HepG2 (cell line): ENCODE data around the gene ASPRV1. TPM values are rescaled to one million over a fixed set of nuclear protein-coding genes. Genes with fewer than 3 reads are reported as not detected.
A peak's percentile ranks its signal among the peaks of the same experiment; 100 is the strongest.

Experiments
- FIP1L1 ChIP-seq: fragments of 200-400 bp; formaldehyde crosslinking; IDR thresholded peaks from 2 replicates; pipeline ENCODE4 v1.6.1; 2018; ENCODE audit warnings: low read depth, mild to moderate bottlenecking, low read length, moderate library complexity, borderline replicate concordance; ENCODE audit not compliant: insufficient read depth
- FOXP1 ChIP-seq, 2 experiments: fragments of 450-650 bp in 1 of 2; IDR thresholded peaks; 2 replicates each; pipeline ENCODE4 v1.6.1; 2017 to 2018; ENCODE audit warnings: antibody characterized with exemption in 1 of 2
- KDM2A ChIP-seq: sonication (generic); formaldehyde crosslinking; IDR thresholded peaks from 2 replicates; pipeline ENCODE4 v1.4.0; 2020; ENCODE audit warnings: low read depth, missing genetic modification reagents, borderline replicate concordance
- NR2F2 ChIP-seq: IDR thresholded peaks from 2 replicates; pipeline ENCODE4 v1.6.1; 2012; ENCODE audit warnings: low read depth, inconsistent platforms, borderline replicate concordance
- NR2F6 ChIP-seq, 2 experiments: IDR thresholded peaks; 2 replicates each; pipeline ENCODE4 v1.6.1; 2016; ENCODE audit warnings: antibody characterized with exemption in 1 of 2, mild to moderate bottlenecking in 1 of 2
- PAF1 ChIP-seq: IDR thresholded peaks from 2 replicates; pipeline ENCODE4 v1.6.1; 2016; ENCODE audit warnings: missing genetic modification reagents, missing compliant biosample characterization
- SOX5 ChIP-seq: IDR thresholded peaks from 2 replicates; pipeline ENCODE4 v1.6.1; 2016; ENCODE audit warnings: borderline replicate concordance
- TCF12 ChIP-seq, 2 experiments: fragments of 450-650 bp in 1 of 2; sonication (generic) in 1 of 2; formaldehyde crosslinking in 1 of 2; IDR thresholded peaks; 2 replicates each; pipeline versions ENCODE4 v1.6.1 to v1.8.0; 2017 to 2022; ENCODE audit warnings: antibody characterized with exemption in 1 of 2, mild to moderate bottlenecking in 1 of 2, missing genetic modification reagents in 1 of 2, moderate library complexity in 1 of 2
- TGIF2 ChIP-seq: IDR thresholded peaks from 2 replicates; pipeline ENCODE4 v1.6.1; 2016; ENCODE audit warnings: control low read depth, missing compliant biosample characterization
- ZFP82 ChIP-seq: sonication (generic); formaldehyde crosslinking; IDR thresholded peaks from 2 replicates; pipeline ENCODE4 v1.5.1; 2020; ENCODE audit warnings: mild to moderate bottlenecking, missing genetic modification reagents, borderline replicate concordance
- ZNF160 ChIP-seq: sonication (generic); formaldehyde crosslinking; IDR thresholded peaks from 2 replicates; pipeline ENCODE4 v1.8.0; 2022; ENCODE audit warnings: mild to moderate bottlenecking, inconsistent platforms, missing genetic modification reagents
- ZNF335 ChIP-seq: sonication (generic); formaldehyde crosslinking; IDR thresholded peaks from 2 replicates; pipeline ENCODE4 v1.4.0; 2020; ENCODE audit warnings: missing genetic modification reagents
- ZNF709 ChIP-seq: sonication (generic); formaldehyde crosslinking; IDR thresholded peaks from 2 replicates; pipeline ENCODE4 v1.5.0; 2020; ENCODE audit warnings: mild to moderate bottlenecking, missing genetic modification reagents
- polyA plus RNA-seq, 8 experiments: library from polyadenylated mRNA; depleted of rRNA in 3 of 8; stranded (reverse) in 7 of 8; unstranded in 1 of 8; fragments of >200 nt; fragmentation: Illumina TruSeq in 4 of 8; extraction: Trizol in 4 of 8; gene quantifications; 2 replicates each; pipeline versions ENCODE4 v1.2.1 to v1.2.3, GENCODE V29; 2011 to 2016; ENCODE audit warnings: low read depth in 4 of 8, missing spikeins in 1 of 8, mixed read lengths in 1 of 8; ENCODE audit not compliant: insufficient read depth in 1 of 8
- total RNA-seq, 5 experiments: library from RNA; depleted of rRNA; stranded (reverse); fragments of >200 nt; fragmentation: Illumina TruSeq; extraction: Trizol; gene quantifications; 2 replicates each; pipeline ENCODE4 v1.2.3, GENCODE V29; 2016; ENCODE audit warnings: low read depth in 1 of 5
- TF ChIP-seq, protein P1 (sequence below): sonication (generic); formaldehyde crosslinking; IDR thresholded peaks from 2 replicates; pipeline ENCODE4 v1.4.0; 2020; ENCODE audit warnings: low read depth, missing genetic modification reagents
- TF ChIP-seq, protein P2 (sequence below): sonication (generic); formaldehyde crosslinking; IDR thresholded peaks from 2 replicates; pipeline ENCODE4 v1.4.0; 2020; ENCODE audit warnings: missing genetic modification reagents, mild to moderate bottlenecking, borderline replicate concordance
- TF ChIP-seq, protein P3 (sequence below): IDR thresholded peaks from 2 replicates; pipeline ENCODE4 v1.6.1; 2016; ENCODE audit warnings: low read depth, control low read depth
- TF ChIP-seq, protein P4 (sequence below): sonication (generic); formaldehyde crosslinking; IDR thresholded peaks from 2 replicates; pipeline ENCODE4 v1.5.0; 2020; ENCODE audit warnings: mild to moderate bottlenecking, missing genetic modification reagents
- TF ChIP-seq, protein P5 (sequence below): sonication (generic); formaldehyde crosslinking; IDR thresholded peaks from 2 replicates; pipeline ENCODE4 v1.5.1; 2020; ENCODE audit warnings: missing genetic modification reagents, mild to moderate bottlenecking, borderline replicate concordance

ASPRV1 gene
- total and polyA plus RNA-seq, 2 of the 13 experiments (the other 11 are each of a cell fraction or from before 2014, with no cell fraction given): 0.40 to 0.48 TPM

DNA sequence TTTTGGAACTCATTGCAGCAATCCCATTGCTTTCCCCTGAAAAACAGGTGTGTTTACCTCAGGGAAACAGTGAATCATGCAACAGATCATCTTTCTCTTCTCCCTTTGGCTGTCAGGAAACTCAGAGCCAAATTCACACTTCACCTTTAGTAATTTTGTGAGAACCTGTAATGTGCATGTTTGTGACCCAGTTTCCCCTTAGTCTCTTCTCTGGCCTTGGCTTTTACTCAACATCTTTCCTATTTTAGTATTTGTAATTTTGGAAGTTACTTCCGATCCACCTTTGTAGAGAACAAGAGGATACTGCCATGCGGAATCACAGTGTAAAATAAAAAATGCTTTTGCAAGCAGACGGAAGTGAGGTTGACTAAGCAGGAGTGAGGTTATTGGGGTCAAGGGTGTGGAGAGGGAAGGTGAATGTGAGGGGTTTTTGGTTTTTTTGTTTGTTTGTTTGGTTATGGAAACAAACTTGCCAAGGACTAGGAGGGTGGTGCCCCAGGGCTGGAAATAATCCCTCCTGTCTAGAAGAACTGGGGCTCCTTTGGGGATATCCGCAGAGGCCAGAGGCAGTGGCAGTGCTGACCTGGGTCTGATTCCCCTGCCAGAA is 14.0 kb downstream of the ASPRV1 start (continued):
- TF ChIP-seq, protein P1, sequence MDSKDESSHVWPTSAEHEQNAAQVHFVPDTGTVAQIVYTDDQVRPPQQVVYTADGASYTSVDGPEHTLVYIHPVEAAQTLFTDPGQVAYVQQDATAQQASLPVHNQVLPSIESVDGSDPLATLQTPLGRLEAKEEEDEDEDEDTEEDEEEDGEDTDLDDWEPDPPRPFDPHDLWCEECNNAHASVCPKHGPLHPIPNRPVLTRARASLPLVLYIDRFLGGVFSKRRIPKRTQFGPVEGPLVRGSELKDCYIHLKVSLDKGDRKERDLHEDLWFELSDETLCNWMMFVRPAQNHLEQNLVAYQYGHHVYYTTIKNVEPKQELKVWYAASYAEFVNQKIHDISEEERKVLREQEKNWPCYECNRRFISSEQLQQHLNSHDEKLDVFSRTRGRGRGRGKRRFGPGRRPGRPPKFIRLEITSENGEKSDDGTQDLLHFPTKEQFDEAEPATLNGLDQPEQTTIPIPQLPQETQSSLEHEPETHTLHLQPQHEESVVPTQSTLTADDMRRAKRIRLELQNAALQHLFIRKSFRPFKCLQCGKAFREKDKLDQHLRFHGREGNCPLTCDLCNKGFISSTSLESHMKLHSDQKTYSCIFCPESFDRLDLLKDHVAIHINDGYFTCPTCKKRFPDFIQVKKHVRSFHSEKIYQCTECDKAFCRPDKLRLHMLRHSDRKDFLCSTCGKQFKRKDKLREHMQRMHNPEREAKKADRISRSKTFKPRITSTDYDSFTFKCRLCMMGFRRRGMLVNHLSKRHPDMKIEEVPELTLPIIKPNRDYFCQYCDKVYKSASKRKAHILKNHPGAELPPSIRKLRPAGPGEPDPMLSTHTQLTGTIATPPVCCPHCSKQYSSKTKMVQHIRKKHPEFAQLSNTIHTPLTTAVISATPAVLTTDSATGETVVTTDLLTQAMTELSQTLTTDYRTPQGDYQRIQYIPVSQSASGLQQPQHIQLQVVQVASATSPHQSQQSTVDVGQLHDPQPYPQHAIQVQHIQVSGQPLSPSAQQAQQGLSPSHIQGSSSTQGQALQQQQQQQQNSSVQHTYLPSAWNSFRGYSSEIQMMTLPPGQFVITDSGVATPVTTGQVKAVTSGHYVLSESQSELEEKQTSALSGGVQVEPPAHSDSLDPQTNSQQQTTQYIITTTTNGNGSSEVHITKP: no peak
- TF ChIP-seq TGIF2 (CRISPR knock-in tag) (0 out of 2 replicates have a peak, but pooled peaks have one; percentile 34), FOXP1 (IDR thresholded peaks at IDR 0.05) (no peak), FOXP1 (CRISPR knock-in tag; IDR thresholded peaks at IDR 0.05) (peak; percentile 45; the same call in 1 of the 2 replicates), NR2F2 (no peak), KDM2A (CRISPR knock-in tag) (no peak), FIP1L1 (no peak), NR2F6 (IDR thresholded peaks at IDR 0.05) (peak; percentile 49; the same call in 1 of the 2 replicates), NR2F6 (CRISPR knock-in tag; IDR thresholded peaks at IDR 0.05) (peak; percentile 56), TCF12 (IDR thresholded peaks at IDR 0.05) (no peak), TCF12 (CRISPR knock-in tag; IDR thresholded peaks at IDR 0.05) (no peak), PAF1 (no peak), ZNF160 (CRISPR knock-in tag) (no peak), ZNF709 (CRISPR knock-in tag) (no peak), ZNF335 (CRISPR knock-in tag) (0 out of 2 replicates have a peak, but pooled peaks have one; percentile 1), SOX5 (CRISPR knock-in tag) (peak; percentile 31; the same call in 1 of the 2 replicates), ZFP82 (no peak)
- TF ChIP-seq, protein P2, sequence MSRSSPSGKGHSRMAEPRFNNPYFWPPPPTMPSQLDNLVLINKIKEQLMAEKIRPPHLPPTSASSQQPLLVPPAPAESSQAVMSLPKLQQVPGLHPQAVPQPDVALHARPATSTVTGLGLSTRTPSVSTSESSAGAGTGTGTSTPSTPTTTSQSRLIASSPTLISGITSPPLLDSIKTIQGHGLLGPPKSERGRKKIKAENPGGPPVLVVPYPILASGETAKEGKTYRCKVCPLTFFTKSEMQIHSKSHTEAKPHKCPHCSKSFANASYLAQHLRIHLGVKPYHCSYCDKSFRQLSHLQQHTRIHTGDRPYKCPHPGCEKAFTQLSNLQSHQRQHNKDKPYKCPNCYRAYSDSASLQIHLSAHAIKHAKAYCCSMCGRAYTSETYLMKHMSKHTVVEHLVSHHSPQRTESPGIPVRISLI: no peak
- TF ChIP-seq, protein P3, sequence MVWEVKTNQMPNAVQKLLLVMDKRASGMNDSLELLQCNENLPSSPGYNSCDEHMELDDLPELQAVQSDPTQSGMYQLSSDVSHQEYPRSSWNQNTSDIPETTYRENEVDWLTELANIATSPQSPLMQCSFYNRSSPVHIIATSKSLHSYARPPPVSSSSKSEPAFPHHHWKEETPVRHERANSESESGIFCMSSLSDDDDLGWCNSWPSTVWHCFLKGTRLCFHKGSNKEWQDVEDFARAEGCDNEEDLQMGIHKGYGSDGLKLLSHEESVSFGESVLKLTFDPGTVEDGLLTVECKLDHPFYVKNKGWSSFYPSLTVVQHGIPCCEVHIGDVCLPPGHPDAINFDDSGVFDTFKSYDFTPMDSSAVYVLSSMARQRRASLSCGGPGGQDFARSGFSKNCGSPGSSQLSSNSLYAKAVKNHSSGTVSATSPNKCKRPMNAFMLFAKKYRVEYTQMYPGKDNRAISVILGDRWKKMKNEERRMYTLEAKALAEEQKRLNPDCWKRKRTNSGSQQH (CRISPR knock-in tag): no peak
- TF ChIP-seq, protein P4, sequence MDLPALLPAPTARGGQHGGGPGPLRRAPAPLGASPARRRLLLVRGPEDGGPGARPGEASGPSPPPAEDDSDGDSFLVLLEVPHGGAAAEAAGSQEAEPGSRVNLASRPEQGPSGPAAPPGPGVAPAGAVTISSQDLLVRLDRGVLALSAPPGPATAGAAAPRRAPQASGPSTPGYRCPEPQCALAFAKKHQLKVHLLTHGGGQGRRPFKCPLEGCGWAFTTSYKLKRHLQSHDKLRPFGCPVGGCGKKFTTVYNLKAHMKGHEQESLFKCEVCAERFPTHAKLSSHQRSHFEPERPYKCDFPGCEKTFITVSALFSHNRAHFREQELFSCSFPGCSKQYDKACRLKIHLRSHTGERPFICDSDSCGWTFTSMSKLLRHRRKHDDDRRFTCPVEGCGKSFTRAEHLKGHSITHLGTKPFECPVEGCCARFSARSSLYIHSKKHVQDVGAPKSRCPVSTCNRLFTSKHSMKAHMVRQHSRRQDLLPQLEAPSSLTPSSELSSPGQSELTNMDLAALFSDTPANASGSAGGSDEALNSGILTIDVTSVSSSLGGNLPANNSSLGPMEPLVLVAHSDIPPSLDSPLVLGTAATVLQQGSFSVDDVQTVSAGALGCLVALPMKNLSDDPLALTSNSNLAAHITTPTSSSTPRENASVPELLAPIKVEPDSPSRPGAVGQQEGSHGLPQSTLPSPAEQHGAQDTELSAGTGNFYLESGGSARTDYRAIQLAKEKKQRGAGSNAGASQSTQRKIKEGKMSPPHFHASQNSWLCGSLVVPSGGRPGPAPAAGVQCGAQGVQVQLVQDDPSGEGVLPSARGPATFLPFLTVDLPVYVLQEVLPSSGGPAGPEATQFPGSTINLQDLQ (CRISPR knock-in tag): no peak
- TF ChIP-seq, protein P5, sequence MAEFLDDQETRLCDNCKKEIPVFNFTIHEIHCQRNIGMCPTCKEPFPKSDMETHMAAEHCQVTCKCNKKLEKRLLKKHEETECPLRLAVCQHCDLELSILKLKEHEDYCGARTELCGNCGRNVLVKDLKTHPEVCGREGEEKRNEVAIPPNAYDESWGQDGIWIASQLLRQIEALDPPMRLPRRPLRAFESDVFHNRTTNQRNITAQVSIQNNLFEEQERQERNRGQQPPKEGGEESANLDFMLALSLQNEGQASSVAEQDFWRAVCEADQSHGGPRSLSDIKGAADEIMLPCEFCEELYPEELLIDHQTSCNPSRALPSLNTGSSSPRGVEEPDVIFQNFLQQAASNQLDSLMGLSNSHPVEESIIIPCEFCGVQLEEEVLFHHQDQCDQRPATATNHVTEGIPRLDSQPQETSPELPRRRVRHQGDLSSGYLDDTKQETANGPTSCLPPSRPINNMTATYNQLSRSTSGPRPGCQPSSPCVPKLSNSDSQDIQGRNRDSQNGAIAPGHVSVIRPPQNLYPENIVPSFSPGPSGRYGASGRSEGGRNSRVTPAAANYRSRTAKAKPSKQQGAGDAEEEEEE: no peak
